ENCODE results near the gene ZNF469. TPM values are rescaled to one million over a fixed set of nuclear protein-coding genes. Genes with fewer than 3 reads are reported as not detected.

ZNF469 gene
- total and polyA plus RNA-seq, 11 donors: 0.48 to 2.8 (median 1.00) TPM

DNA sequence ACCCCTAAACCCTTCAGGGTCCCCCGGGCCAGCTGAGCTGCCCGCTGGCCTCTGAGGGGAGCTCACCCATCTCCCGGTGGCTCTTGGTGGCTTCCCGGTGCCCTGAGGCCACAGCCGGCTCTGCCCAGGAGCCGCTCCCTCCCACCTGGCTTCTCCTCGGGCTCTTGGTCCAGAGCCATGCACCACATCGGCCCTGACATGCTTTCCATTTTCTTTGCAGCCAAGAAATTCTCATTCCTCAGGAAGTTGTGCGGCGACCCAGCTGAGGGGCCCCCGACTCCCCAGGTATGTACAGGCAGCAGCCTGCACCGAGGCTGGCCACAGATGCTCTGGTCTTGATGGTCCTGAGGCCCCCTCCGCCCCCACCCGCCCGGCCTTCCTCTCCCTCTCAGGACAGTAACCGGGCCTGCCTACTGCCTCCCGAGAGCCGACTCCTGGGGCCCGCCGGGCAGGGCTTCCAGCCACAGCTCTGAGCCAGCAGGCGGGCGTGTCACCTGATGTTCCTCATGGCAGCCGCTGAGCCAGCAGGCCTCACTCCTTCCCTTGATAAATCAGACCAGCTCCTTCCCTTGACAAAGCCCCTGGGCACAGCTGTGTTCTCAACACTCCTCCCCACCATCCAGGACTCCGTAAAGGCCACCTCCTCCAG lies 42.0 kb downstream of the ZNF469 start:
- TF ChIP-seq CTCF (IDR thresholded peaks at IDR 0.05) (no peak), POLR2A (IDR thresholded peaks at IDR 0.05) (no peak)
- Histone ChIP-seq H3K4me1 (peaks cover 0 to 14% (median 5%) of the 10 kb centered on the region in 12 donors), H3K27ac (no peak overlapping the region), H3K9me3 (no peaks in the 10 kb centered on the region), H3K36me3 (no peaks in the 10 kb centered on the region), H3K4me3 (no peak overlapping the region), H3K27me3 (peaks cover 0 to 7% (median under 1%) of the 10 kb centered on the region in 9 donors)
- DNase-seq (no peak), ATAC-seq (peak in 3 of 4 donors; percentile 19 to 62 (median 46))
- intact Hi-C loops (cut with DNase I): no loop called here
- WGBS, 4 donors: 41 to 59% (median 49%) methylated on average over 23 to 24 of the region's 24 CpGs

- no peak for DNase-seq
- no peak overlapping the region for H3K27ac ChIP-seq
- intact Hi-C loops (cut with DNase I): no loop called here
- peaks cover 0 to 27% (median 11%) of the 10 kb centered on the region in 12 donors for H3K4me1 ChIP-seq
- H3K4me3 ChIP-seq: no peak overlapping the region
- WGBS, 4 donors: 89 to 97% (median 93%) methylated on average over 7 to 13 of the region's 13 CpGs
- no peaks in the 10 kb centered on the region for H3K9me3 ChIP-seq
- H3K27me3 ChIP-seq: peaks cover 0 to 20% (median 6%) of the 10 kb centered on the region in 9 donors
- ATAC-seq: no peak
- TF ChIP-seq POLR2A (IDR thresholded peaks at IDR 0.05) (no peak), CTCF (IDR thresholded peaks at IDR 0.05) (no peak)
- H3K36me3 ChIP-seq: no peaks in the 10 kb centered on the region
Observed at GRCh38 chr16:88426018-88426417, 43.3 kb downstream of the ZNF469 start.

DNA sequence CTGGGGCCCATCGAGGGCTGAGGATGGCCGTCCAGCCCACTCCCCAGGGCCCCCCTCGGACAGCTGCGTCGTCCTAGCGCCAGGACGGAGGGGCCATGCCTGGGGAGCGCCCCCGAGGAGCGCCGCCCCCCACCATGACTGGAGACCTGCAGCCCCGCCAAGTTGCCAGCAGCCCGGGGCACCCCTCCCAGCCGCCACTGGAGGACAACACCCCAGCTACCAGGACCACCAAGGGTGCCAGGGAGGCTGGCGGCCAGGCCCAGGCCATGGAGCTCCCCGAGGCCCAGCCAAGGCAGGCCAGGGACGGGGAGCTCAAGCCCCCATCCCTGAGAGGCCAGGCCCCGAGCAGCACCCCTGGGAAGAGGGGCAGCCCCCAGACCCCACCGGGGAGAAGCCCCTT lies 44.6 kb downstream of the ZNF469 start:
- H3K27me3 ChIP-seq: peaks cover 0 to 31% (median 12%) of the 10 kb centered on the region in 9 donors
- 93 to 96% (median 95%) methylated on average over 10 to 19 of the region's 19 CpGs for WGBS, 4 donors

DNA sequence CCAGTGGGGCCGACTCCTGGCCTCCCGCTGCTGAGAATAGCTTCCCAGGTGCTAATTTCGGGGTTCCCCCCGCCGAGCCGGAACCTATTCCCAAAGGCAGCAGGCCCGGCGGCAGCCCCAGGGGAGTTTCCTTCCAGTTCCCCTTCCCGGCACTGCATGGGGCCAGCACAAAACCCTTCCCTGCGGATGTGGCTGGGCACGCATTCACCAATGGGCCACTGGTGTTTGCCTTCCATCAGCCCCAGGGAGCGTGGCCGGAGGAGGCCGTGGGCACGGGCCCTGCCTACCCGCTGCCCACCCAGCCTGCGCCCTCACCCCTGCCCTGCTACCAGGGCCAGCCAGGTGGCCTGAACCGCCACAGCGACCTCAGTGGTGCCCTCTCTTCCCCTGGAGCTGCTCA lies 45.4 kb downstream of the ZNF469 start:
- Histone ChIP-seq H3K4me1 (peaks cover 0 to 39% (median 11%) of the 10 kb centered on the region in 12 donors), H3K36me3 (no peaks in the 10 kb centered on the region), H3K4me3 (no peak overlapping the region), H3K27me3 (peaks cover 0 to 37% (median 13%) of the 10 kb centered on the region in 9 donors), H3K9me3 (no peaks in the 10 kb centered on the region), H3K27ac (no peak overlapping the region)
- TF ChIP-seq CTCF (IDR thresholded peaks at IDR 0.05) (no peak), POLR2A (IDR thresholded peaks at IDR 0.05) (no peak)
- DNase-seq (no peak), ATAC-seq (no peak)
- 87 to 97% (median 91%) methylated on average over 16 to 19 of the region's 19 CpGs for WGBS, 4 donors
- intact Hi-C loops (cut with DNase I): no loop called here

More for the DNA sequence above, 44.6 kb downstream of the ZNF469 start:
- no peak overlapping the region for H3K4me3 ChIP-seq
- no peak for DNase-seq
- H3K4me1 ChIP-seq: peaks cover 0 to 39% (median 11%) of the 10 kb centered on the region in 12 donors
- no peak for ATAC-seq
- H3K27ac ChIP-seq: no peak overlapping the region
- no peaks in the 10 kb centered on the region for H3K9me3 ChIP-seq
- TF ChIP-seq POLR2A (IDR thresholded peaks at IDR 0.05): no peak
- no peak for TF ChIP-seq CTCF (IDR thresholded peaks at IDR 0.05)
- intact Hi-C loops (cut with DNase I): no loop called here
- no peaks in the 10 kb centered on the region for H3K36me3 ChIP-seq

Measured in heart left ventricle (tissue), 16 donors.